Measurements from ENCODE around the gene MON1B.

DNA sequence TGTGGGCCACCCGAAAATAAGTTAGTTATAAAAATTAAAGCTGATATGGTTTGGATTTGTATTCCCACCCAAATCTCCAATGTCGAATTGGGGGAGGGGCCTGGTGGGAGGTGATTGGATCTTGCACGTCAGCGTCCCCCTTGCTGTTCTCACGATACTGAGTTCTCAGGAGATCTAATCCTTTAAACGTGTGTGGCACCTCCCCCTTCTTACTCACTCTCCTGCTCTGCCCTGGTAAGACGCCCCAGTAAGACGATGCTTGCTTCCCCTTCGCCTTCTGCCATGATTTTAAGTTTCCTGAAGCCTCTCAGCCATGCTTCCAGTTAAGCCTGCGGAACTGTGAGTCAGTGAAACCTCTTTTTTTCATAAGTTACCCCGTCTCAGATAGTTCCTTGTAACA is 43.6 kb downstream of the MON1B start:
- TF ChIP-seq, protein P1, sequence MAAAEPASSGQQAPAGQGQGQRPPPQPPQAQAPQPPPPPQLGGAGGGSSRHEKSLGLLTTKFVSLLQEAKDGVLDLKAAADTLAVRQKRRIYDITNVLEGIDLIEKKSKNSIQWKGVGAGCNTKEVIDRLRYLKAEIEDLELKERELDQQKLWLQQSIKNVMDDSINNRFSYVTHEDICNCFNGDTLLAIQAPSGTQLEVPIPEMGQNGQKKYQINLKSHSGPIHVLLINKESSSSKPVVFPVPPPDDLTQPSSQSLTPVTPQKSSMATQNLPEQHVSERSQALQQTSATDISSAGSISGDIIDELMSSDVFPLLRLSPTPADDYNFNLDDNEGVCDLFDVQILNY (CRISPR knock-in tag; IDR thresholded peaks at IDR 0.05): no peak
- TF ChIP-seq, protein P2, sequence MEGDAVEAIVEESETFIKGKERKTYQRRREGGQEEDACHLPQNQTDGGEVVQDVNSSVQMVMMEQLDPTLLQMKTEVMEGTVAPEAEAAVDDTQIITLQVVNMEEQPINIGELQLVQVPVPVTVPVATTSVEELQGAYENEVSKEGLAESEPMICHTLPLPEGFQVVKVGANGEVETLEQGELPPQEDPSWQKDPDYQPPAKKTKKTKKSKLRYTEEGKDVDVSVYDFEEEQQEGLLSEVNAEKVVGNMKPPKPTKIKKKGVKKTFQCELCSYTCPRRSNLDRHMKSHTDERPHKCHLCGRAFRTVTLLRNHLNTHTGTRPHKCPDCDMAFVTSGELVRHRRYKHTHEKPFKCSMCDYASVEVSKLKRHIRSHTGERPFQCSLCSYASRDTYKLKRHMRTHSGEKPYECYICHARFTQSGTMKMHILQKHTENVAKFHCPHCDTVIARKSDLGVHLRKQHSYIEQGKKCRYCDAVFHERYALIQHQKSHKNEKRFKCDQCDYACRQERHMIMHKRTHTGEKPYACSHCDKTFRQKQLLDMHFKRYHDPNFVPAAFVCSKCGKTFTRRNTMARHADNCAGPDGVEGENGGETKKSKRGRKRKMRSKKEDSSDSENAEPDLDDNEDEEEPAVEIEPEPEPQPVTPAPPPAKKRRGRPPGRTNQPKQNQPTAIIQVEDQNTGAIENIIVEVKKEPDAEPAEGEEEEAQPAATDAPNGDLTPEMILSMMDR (IDR thresholded peaks at IDR 0.05): no peak
- TF ChIP-seq, protein P3, sequence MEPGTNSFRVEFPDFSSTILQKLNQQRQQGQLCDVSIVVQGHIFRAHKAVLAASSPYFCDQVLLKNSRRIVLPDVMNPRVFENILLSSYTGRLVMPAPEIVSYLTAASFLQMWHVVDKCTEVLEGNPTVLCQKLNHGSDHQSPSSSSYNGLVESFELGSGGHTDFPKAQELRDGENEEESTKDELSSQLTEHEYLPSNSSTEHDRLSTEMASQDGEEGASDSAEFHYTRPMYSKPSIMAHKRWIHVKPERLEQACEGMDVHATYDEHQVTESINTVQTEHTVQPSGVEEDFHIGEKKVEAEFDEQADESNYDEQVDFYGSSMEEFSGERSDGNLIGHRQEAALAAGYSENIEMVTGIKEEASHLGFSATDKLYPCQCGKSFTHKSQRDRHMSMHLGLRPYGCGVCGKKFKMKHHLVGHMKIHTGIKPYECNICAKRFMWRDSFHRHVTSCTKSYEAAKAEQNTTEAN (CRISPR knock-in tag; IDR thresholded peaks at IDR 0.05): no peak

Data from WTC11 (cell line).